Measurements from ENCODE around the gene MYLK. TPM values are rescaled to one million over a fixed set of nuclear protein-coding genes. Genes with fewer than 3 reads are reported as not detected.

The MYLK gene
- total and polyA plus RNA-seq, 9 of the 15 experiments (the other 6 are each of a cell fraction or from before 2014, with no cell fraction given), result 0.11 to 0.53 (median 0.18) TPM; not detected in 2

- TF ChIP-seq MTA2 (IDR thresholded peaks at IDR 0.05; ENCODE audit: low read depth), result no peak
- TF ChIP-seq NR4A1 (CRISPR knock-in tag; IDR thresholded peaks at IDR 0.05), result no peak
- TF ChIP-seq NR4A1 (tag; IDR thresholded peaks at IDR 0.05), result no peak
- no peak for TF ChIP-seq NEUROD1 (IDR thresholded peaks at IDR 0.05; ENCODE audit: borderline replicate concordance, low read depth, low read length, partially characterized antibody)
- no peak for TF ChIP-seq HEY1 (CRISPR knock-in tag; IDR thresholded peaks at IDR 0.05; ENCODE audit: borderline replicate concordance)
Measured at GRCh38 chr3:123644358-123644757, 239.8 kb downstream of the MYLK start (continued).

- no peaks in the 10 kb centered on the region for H3K9me1 ChIP-seq (ENCODE audit: control insufficient read depth, insufficient read depth, low read length)
- no peak overlapping the region for H3K9ac ChIP-seq (ENCODE audit: insufficient read depth in 1 of 2, low read depth in 2 of 2, low read length in 2 of 2)
- DNase-seq (ENCODE audit: extremely low read depth in 1 of 4, low spot score in 3 of 4) (no peak), ATAC-seq (no peak), FAIRE-seq (no peak)
- H2AFZ ChIP-seq (ENCODE audit: low read depth, low read length), result no peak overlapping the region
- intact Hi-C loops (cut with micrococcal nuclease), result loop anchor here (10.0 kb wide), 1 partner anchor 322 kb away; the partner anchor contains the start of gene CCDC14
- H3K79me2 ChIP-seq (ENCODE audit: control insufficient read depth, insufficient read depth, low read length), result no peaks in the 10 kb centered on the region
- H3K4me2 ChIP-seq (ENCODE audit: insufficient read depth, low read length), result no peak overlapping the region
- POLR2A ChIA-PET, result no interaction called here
- TF ChIP-seq ETS2 (tag; IDR thresholded peaks at IDR 0.05; ENCODE audit: borderline replicate concordance, poor library complexity, severe bottlenecking) (no peak), IRF1 (CRISPR knock-in tag; IDR thresholded peaks at IDR 0.05; ENCODE audit: borderline replicate concordance) (no peak), POLR2B (IDR thresholded peaks at IDR 0.05; ENCODE audit: low read depth, partially characterized antibody) (no peak), CHD2 (IDR thresholded peaks at IDR 0.05; ENCODE audit: low read depth, low read length) (no peak), ZNF384 (IDR thresholded peaks at IDR 0.05; ENCODE audit: low read depth, low read length) (no peak), DMBX1 (CRISPR knock-in tag; IDR thresholded peaks at IDR 0.05; ENCODE audit: borderline replicate concordance) (no peak), RBBP5 (IDR thresholded peaks at IDR 0.05; ENCODE audit: borderline replicate concordance, insufficient read depth, low read length, poor library complexity, severe bottlenecking) (no peak), MEIS2 (IDR thresholded peaks at IDR 0.05; ENCODE audit: partially characterized antibody) (no peak), POLR3A (IDR thresholded peaks at IDR 0.05; ENCODE audit: borderline replicate concordance, extremely low read depth, insufficient read depth, insufficient read length) (no peak), ZBTB5 (IDR thresholded peaks at IDR 0.05) (no peak), NKRF (IDR thresholded peaks at IDR 0.05; ENCODE audit: borderline replicate concordance) (no peak)
- CTCF ChIA-PET (ENCODE audit: low intra/inter-chr PET ratio), result no interaction called here
- H3K4me3 ChIP-seq, result no peak overlapping the region
- H3K9me3 ChIP-seq (replicated peaks; ENCODE audit: control insufficient read depth, insufficient read depth, low read depth, low read length), result no peaks in the 10 kb centered on the region
- in situ Hi-C loops (cut with MboI), result no loop called here
- H3K27me3 ChIP-seq (ENCODE audit: control insufficient read depth in 2 of 2, insufficient read depth in 2 of 2, low read length in 2 of 2), result peaks cover 6 to 28% of the 10 kb centered on the region in 2 experiments; a peak in 4 of 5 replicates
- H3K27ac ChIP-seq (ENCODE audit: extremely low read depth, low read depth, low read length), result no peak overlapping the region
- H3K4me1 ChIP-seq (replicated peaks in 1 of 2; ENCODE audit: control insufficient read depth in 2 of 2, insufficient read depth in 2 of 2, low read length in 2 of 2), result peaks cover 0 to 3% of the 10 kb centered on the region in 2 experiments; a peak in 1 of 5 replicates
- WGBS (ENCODE audit: insufficient coverage, low coverage, missing lambda C conversion rate), result 37% methylated on average over 4 of the region's 4 CpGs
- no TSS peak for BruUV-seq (replicated peaks)
- H4K20me1 ChIP-seq (replicated peaks; ENCODE audit: control insufficient read depth, insufficient read depth, low read length), result no peaks in the 10 kb centered on the region
- H3K36me3 ChIP-seq (ENCODE audit: control insufficient read depth, insufficient read depth, low read length), result no peaks in the 10 kb centered on the region
Measured at GRCh38 chr3:123642957-123643330, 241.2 kb downstream of the MYLK start.

Measured in K562 (cell line).